Amygdala (tissue), 56 donors: ENCODE measurements around the gene CFAP61.

Experiments
- DNase-seq, 56 donors: peaks; one replicate each; lab custom pipeline; 2025; lab: John Stamatoyannopoulos, UW

CFAP61 gene

GRCh38 chr20:20265210-20265609 lies 212.9 kb downstream of the CFAP61 start:
- DNase-seq, result no peak

DNA sequence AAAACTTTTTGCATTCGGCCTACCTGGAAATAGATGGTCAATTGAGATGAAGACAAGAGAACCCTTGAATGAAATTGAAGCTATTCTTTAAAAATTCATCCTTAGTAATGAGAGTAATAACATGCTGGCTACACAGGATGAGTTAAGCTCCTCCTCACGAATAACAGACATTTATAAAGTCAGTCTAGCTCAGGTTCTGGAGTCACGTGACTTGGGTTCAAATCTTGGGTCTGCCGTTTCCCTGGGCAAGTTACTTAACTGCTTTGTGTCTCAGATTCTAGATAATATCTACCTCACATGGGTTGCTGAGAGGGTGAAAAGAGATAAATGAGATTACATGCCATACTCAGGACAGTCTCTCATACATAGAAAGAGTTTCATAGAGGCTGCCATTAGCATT lies 214.2 kb downstream of the CFAP61 start:
- no peak for DNase-seq

- no peak for DNase-seq
Observed at GRCh38 chr20:20267685-20268370, 215.5 kb downstream of the CFAP61 start.

GRCh38 chr20:20271271-20271670 lies 218.9 kb downstream of the CFAP61 start:
- no peak for DNase-seq

DNA sequence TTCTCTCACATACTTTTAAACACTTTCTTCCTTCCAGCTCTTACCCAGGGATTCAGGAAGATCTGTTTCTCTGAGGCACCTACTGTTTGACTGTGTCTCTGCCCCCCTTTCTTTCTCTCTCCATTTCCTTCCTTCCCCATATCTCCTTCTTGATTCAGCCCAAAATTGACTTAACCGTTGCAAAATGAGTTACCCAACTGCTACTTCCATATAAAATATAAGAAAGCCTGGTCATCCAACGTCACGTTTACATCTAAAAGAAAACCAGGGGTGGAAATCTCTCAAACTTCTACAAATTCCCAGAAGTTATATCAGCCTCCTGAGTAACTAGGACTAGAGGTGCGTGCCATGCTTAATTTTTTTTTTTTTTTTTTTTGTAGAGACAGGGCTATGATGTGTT lies 220.4 kb downstream of the CFAP61 start:
- no peak for DNase-seq

- no peak for DNase-seq
Observed at GRCh38 chr20:20273286-20273685, 221.0 kb downstream of the CFAP61 start.

GRCh38 chr20:20274821-20275220 lies 222.5 kb downstream of the CFAP61 start:
- no peak for DNase-seq

GRCh38 chr20:20275636-20276035 lies 223.3 kb downstream of the CFAP61 start:
- DNase-seq, result no peak

DNA sequence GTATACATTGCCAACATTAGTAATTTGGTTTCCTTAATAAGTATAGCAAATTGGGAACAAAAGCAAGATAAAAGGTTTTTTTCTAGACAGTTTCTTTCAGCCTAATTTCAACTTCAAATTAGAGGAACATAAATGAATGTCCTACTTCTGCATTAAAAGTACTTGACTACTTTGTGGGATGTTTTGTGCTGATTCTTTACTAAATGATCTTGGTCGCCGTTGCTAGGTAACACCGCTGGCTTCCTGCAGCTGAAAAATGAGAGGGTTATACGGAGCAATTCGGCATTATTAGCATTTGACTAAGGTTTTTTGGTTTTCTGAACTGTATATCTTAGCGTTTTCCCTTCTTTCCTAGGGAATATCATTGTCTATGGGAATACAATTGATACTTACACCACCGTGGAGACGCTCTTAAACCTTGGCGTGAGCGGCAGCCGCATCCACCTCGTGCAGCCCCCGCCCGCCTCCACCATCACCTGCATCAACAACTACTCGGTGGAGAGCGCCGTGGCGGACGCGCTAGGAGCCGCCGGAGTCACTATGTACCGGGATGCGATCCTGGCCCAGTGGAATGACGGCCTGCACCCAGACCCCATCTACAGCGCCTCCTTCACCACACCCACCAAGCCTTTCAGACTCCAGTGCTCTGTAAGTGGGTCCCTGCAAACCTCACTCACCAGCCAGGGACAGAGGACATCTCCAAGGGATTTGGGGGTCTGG lies 224.6 kb downstream of the CFAP61 start:
- peak in 1 of 56 donors; percentile 2 for DNase-seq

DNA sequence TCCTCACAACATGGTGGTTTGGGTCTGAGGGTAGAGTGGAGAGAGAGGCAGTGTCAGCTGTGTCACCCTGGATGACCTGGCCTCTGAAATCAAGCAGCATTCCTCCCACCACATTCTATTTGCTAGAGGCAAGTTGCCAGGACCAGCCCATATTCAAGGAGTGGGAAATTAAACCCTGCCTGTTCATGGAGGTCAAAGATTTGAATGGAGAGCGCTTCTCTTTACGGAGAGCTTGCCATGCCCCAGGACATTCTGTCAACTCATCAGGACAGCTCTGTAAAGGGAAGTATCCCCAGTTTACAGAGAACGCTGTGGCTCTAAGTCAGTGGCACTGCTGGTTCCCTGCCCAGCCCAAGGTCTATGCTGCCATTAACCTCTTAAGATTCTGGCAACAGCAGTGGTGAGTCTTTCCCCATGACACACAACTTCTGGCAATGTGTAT lies 225.6 kb downstream of the CFAP61 start:
- no peak for DNase-seq

- DNase-seq, result no peak
Observed at GRCh38 chr20:20286061-20286460, 233.7 kb downstream of the CFAP61 start.

DNA sequence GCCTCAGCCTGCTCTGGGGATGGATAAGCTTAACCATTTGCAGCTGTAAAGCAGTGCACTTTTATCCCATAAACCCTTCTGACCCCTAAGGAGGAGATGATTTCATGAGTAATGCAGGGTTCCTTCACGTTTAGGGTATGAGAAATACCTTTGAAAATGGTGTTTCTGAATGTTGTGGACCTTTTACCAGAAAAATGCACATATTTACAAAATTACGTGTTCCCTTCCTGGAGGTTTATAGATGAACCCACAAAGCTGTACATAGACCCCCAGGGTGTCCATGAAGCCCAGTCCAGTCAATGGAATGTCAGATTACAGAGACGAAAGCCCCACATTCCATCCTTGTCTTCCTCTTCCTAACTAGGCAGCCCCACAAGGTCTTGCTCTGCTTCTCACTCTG lies 237.0 kb downstream of the CFAP61 start:
- DNase-seq, result no peak

- DNase-seq, result no peak
Observed at GRCh38 chr20:20292472-20292871, 240.1 kb downstream of the CFAP61 start.

DNA sequence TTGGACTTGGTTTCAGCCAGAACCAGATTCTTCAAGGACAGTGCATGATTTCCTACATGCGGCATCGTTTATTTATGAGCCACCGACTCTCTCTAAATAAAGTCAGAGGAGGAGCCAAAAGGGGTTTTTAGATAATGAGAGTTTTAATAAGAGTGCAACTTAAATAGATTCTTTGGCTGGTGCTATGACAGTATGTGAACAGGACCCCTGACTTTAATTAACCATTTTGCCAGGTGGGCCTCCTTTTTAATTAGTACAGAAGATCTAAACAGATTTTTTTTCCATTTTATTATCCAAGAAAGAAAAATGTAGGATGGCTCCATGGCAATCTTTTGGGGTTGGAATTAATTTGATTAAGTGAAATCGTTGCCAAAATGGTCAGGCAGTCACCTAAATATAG lies 240.8 kb downstream of the CFAP61 start:
- no peak for DNase-seq

- DNase-seq, result no peak
Observed at GRCh38 chr20:20293691-20294385, 241.5 kb downstream of the CFAP61 start.

DNA sequence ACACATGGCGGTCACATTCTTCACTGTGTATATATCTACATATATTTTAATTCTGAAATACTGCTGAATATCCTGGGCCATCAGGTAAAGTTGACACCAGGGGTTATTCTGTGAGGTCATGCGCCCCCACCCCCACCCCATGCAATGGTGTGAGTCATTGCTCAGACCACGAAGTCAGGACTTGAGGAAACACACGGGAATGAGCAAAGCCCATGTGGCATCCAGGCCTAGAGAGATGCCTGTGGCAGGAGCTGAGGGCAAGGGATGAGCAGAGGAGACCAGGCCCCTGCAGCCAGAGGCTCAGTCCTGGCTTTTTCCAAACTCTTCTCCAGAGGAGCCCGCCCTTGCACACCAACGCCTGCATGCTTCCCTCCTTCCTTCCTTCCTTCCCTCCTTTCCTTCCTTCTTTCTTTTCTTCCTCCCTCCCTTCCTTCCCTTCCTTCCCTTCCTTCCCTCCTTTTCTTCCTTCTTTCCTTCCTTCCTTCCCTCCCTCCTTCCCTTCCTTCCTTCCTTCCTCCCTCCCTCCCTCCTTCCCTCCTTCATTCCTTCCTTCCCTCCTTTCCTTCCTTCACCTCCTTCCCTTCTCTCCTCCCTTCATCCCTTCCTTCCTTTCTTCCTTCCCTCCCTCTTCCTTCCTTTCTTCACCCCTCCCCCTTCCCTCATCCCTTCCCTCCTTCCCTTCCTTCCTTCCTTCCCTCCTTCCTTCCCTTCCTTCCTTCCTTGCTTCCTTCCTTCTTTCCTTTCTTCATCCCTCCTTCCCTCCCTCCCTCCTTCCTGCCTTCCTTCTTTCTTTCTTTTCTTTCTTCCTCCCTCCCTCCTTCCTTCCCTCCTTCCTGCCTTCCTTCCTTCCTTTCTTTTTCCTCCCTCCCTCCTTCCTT lies 243.5 kb downstream of the CFAP61 start:
- DNase-seq, result no peak

DNA sequence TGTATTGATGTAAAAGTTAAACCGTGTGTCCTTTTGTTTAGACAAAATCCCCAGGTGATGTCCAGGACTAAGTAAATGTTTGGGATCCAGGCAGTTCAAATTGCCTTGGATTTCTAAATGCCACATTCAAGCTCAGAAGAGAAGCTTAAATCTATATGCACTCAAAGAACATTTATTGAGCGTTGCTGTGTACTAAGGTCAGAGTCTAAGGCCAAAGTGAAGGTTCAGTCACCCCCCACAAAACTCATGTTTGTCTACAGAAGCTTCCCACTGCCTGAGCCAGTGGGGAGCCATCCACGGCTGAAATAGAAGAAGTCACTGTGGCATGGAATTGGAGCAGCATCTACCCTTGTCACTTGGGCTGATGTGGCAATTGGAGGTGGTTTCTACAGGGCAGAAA lies 244.8 kb downstream of the CFAP61 start:
- DNase-seq, result no peak

DNA sequence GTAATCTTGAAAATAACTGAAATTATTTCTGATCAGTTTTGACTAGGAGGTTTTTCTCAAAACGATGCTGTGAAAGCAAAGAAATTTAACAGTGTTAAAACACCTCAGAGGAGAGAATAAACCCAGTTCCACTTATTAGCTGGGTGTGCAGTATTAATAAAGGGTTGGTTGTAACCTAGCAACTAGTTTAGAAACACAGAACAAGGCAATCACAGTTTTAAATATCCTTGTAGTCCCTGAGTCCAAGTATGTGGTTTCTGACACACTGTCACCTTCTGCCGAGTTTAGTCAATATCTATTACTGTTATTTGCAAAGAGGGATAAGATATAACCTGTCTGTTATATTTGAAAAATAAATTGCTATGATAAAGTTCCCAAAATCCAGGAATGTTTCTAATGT lies 245.4 kb downstream of the CFAP61 start:
- DNase-seq, result no peak

GRCh38 chr20:20299904-20300303 lies 247.6 kb downstream of the CFAP61 start:
- no peak for DNase-seq

DNA sequence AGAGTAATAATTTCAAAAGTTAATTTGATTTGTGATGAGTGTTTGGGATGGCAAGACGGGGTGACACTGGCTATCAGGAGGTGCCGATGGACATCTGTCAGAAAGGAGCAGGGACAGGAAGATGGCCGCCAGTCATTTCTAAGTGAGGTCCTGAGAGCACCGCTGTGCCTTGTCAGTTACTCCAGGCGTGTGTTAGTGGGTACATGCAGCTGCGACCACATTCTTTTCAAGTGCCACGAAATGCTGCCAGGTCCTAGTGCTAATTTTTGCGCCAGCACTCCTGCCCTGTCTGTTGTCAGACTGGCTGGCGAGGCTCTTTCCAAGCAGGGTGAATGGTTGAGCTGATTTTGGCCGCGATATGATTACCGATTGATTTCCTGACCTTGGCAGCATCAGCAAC lies 251.0 kb downstream of the CFAP61 start:
- no peak for DNase-seq

GRCh38 chr20:20303742-20304141 lies 251.4 kb downstream of the CFAP61 start:
- DNase-seq, result peak in 13 of 56 donors; percentile 6 to 49 (median 19)
